Astrocyte of the cerebellum (primary cell): ENCODE results near the gene NSDHL.

Experiments
- DNase-seq: peaks from one replicate; pipeline ENCODE4 v3.0.0-alpha.2; 2011; ENCODE audit warnings: low read depth
- H3K4me3 ChIP-seq: 2 replicates; pipeline ENCODE4 v1.5.1; 2011; ENCODE audit warnings: mild to moderate bottlenecking, low read depth, low read length, moderate library complexity
- in situ Hi-C: cut with HindIII; loops from 2 replicates; pipeline ENCODE4 v1.10.0; 2017; ENCODE audit warnings: low sequenced_read_pairs
- TF ChIP-seq, protein P1 (sequence below): IDR thresholded peaks from 2 replicates; pipeline ENCODE4 v1.5.1; 2012; ENCODE audit warnings: low read length, low read depth, moderate library complexity, mild to moderate bottlenecking; ENCODE audit errors: missing control alignments

NSDHL gene

DNA sequence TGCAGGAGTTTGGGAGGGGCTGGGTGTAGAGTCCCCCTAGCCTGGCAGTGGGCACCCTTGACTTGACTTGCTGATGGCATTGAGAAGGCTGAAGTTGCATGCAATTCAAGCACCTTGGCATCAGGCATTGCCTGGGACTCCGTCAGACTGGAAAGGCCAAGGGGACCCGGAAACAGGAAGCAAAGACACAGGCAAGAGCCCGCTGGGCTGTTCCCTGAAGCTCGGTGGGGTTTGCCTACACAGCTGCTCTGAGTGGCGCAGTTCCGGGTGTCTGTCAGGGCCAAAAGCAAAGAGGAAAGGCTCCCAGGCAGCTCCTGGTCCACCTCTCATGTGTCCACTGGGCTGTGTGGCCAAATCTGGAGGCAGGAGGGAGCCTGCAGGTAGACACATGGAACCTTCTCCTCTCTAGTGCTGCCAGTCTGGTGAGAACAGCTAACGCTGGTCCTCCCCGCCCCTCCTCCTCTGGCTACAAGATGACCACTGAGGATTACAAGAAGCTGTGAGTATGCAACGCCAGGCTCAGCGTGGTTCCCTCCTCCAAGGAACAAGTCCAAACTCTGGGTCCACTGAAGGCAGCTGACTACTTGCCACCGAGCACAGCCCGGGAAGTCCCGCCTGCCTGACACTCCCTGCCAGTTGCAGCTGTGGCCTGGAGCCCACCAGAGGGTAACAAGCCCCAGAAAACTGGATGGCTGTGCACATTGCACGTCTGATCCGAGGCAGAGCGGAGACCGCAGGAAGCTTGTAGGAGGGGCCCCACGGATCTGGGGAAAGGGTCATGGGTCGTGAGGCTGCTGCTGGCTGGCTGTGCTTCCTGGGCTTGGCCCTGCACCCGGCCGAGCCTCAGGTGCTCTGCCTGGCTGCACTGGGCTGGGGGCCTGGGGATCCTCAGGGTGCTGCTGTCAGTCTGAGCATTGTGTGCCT is 87.1 kb downstream of the NSDHL start:
- no peak for DNase-seq
- no peak overlapping the region for H3K4me3 ChIP-seq
- TF ChIP-seq, protein P1, sequence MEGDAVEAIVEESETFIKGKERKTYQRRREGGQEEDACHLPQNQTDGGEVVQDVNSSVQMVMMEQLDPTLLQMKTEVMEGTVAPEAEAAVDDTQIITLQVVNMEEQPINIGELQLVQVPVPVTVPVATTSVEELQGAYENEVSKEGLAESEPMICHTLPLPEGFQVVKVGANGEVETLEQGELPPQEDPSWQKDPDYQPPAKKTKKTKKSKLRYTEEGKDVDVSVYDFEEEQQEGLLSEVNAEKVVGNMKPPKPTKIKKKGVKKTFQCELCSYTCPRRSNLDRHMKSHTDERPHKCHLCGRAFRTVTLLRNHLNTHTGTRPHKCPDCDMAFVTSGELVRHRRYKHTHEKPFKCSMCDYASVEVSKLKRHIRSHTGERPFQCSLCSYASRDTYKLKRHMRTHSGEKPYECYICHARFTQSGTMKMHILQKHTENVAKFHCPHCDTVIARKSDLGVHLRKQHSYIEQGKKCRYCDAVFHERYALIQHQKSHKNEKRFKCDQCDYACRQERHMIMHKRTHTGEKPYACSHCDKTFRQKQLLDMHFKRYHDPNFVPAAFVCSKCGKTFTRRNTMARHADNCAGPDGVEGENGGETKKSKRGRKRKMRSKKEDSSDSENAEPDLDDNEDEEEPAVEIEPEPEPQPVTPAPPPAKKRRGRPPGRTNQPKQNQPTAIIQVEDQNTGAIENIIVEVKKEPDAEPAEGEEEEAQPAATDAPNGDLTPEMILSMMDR = no peak
- in situ Hi-C loops = no loop called here

DNA sequence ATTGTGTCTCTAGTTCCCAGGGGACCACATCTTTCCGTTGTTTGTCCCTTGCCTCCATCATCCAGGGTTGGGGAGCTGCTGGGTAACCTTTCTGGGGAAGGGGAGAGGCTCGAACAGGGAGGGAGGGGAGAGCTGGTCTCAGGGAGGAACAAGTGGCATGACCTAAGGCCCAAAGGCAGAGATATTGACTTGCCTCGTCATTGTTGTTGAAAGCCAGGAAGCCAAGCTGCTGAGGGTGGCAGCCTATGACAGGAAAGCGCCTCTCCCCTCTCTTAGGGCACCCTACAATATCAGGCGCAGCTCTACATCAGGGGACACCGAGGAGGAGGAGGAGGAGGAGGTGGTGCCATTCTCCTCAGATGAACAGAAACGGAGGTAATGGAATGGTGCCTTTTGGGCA is 87.8 kb downstream of the NSDHL start:
- DNase-seq = no peak
- H3K4me3 ChIP-seq = no peak overlapping the region
- TF ChIP-seq, protein P1 = no peak
- in situ Hi-C loops = no loop called here
